NCI-H187 (cell line): ENCODE measurements around the gene CDKAL1.
"Not testable (repeated sequence)": the region's sequence is repeated elsewhere in the genome, so short reads cannot be mapped to it uniquely, and the experiment has no call there.

ENCODE experiments used
- DNase-seq, 2 experiments: peaks; one replicate each; lab custom pipeline; 2025; lab: John Stamatoyannopoulos, UW

Gene CDKAL1

DNA sequence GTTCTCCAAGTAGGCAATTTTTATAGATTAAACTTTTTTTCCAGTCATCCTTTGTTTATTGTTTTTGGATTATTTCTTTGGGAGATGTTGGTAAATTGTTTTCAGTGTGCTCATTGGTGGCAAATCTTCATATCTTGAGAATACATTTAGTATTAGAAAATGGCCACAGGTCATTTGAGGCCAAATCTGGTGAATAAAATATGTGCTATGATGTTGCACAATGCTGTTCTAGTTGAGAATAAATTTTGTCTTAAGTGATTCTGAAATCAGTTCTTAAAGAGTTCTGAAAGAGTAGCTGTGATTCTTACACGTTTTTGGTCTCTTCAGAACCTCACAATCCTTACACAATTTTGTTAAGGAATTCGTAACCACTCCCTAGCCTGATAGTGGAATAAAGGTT lies 20.1 kb downstream of the CDKAL1 start:
- no peak for DNase-seq

GRCh38 chr6:20554817-20555216 lies 20.6 kb downstream of the CDKAL1 start:
- DNase-seq = no peak

DNA sequence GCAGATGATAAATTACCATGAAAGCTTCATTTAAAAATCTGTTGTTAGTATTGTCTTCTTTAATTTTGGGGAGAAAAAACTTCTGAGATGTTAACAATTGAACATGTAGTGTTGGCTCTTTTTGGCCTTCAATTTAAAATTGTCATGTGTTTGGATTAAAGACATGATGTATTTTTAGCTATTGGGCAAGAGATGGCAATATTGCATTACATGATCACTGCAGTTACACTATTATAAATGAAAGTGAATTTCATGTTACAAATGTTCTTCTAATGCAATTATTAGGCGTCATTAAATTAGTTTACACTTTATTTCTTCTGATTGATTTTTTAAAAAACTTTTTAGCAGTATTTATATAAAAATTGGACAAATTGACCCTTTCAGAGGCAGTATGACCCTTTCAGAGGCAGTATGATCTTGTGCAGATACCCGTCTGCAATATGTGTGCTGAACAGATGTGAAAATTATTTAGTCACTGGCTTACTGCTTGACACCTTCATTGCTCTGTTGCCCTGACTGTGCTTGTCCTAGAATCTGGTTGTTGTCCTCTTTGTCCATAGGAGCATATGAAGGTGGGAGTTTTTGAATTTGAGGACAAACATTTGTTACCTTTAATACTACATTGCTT lies 25.8 kb downstream of the CDKAL1 start:
- no peak for DNase-seq

GRCh38 chr6:20563377-20563776 lies 29.1 kb downstream of the CDKAL1 start:
- DNase-seq = no peak

DNA sequence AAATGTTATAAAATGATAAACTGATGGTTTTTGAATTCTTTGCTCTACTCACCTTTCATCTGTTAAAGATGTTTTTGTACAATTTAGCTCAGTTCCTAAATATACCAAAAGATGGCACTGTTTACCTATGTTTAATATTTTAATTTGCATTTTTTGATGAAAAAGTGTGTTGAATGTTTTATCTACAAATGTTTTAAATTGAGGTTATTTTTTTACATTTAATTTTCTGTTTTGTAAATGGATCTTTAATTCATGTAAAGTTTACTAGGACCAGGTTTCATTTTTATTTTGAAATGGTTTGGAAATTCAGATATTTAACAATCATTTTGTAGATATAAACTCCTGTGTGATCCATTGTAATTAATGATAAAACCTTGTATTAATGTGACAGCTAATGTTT lies 30.0 kb downstream of the CDKAL1 start:
- no peak for DNase-seq

DNA sequence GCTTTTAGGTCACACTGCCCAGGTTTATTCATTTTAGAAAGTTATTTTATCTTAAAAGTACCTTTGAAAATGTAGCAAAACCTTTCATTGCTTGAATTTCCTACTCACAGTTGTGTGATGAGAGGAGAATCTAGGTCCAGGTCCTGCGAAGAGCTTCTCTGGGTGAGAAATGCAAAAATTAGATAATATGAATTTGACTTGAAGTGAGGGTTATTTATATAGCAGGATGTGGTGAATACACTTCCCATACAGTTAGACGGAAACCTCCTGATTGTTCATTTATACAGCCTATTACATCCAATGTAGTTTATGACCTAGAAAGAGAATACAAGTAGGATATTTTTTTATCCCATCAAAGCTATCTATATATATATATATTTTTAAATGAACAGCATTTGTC lies 30.5 kb downstream of the CDKAL1 start:
- DNase-seq = no peak

DNA sequence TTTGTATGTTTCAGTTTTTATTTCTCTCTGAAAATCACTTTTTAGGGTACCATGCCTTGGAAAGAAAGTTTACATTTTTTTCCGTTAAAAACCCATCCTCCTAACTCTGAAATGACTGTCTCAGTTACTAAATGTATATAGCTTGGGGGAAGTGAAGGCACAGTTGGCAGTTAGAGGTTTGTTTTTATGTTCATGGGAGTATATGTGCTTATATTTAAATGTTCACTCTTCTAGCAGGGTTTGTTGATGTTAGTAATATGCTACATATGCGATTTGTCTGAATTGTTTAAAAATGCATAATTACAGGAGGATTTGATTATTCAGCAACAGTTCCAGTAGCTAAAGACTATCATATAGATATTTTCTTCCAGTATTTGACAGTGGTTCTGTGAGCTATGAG lies 31.1 kb downstream of the CDKAL1 start:
- DNase-seq = no peak

- DNase-seq = no peak
Observed at GRCh38 chr6:20566109-20566508, 31.9 kb downstream of the CDKAL1 start.

DNA sequence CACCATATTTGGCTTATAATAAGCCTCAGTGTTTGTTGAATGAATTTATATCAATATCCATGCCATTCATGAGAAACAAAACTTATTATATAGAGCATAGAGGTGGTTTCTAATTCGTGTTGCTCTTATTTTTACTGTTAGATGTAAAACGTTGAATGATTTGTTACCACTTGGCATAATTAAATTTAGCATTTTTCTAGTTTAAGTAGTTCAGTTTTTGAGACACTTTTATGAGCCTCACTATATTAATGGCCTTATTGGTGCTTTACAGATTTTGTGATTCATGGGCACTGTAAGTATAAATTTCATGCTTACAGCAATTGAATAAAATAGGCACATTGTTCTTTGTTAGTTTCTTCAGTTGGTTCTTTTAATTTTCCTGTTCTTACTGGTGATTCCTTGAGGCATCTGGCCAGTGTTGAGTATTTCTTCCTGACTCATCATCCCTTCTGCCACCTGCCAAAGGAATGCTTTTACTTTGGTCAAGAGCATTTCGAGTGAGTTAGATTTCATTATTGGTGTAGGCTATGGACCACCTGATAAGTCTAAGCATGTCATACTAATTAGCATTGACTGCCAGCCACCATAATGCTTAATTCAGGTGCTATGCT lies 34.8 kb downstream of the CDKAL1 start:
- DNase-seq = no peak

GRCh38 chr6:20571261-20571660 lies 37.0 kb downstream of the CDKAL1 start:
- DNase-seq = no peak

GRCh38 chr6:20572288-20572687 lies 38.0 kb downstream of the CDKAL1 start:
- DNase-seq = no peak

DNA sequence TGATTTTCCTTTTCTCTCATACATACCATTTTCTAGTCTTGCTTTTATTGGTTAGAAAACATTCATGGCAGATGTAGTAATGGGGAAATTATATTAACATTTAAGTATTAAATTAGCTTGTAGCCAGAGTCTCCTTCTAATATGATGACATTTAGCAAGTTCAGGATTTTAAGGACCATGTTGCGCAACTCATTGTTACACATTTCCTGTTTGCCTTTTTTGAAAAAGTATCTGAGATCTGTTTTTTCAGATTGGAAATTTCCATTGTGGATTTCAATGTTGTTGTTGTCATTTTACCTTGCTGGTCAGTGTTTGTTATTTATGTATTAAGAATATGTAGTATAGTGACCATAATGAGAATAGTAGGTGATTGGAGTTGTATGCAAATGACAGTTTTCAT lies 38.7 kb downstream of the CDKAL1 start:
- no peak for DNase-seq

GRCh38 chr6:20574355-20574754 lies 40.1 kb downstream of the CDKAL1 start:
- DNase-seq = no peak

DNA sequence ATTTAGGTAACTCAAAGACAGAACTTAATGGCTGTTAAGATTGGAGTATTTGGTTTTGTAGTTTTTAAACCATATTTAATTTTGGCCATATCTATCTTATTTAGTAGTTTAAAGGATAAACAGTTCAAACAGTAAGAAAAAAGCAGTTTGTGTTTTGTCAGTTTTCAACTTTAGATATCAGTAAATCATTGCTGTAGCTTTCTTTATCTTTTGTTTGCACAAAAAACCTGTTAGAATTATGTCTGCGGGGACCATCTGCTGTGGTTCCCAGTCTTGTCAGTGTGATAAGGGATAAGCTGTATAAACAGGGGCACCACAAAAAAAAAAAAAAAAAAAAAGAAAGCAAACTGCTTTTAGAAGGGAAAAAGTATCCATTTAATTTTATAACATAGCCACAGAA lies 40.9 kb downstream of the CDKAL1 start:
- DNase-seq = no peak

DNA sequence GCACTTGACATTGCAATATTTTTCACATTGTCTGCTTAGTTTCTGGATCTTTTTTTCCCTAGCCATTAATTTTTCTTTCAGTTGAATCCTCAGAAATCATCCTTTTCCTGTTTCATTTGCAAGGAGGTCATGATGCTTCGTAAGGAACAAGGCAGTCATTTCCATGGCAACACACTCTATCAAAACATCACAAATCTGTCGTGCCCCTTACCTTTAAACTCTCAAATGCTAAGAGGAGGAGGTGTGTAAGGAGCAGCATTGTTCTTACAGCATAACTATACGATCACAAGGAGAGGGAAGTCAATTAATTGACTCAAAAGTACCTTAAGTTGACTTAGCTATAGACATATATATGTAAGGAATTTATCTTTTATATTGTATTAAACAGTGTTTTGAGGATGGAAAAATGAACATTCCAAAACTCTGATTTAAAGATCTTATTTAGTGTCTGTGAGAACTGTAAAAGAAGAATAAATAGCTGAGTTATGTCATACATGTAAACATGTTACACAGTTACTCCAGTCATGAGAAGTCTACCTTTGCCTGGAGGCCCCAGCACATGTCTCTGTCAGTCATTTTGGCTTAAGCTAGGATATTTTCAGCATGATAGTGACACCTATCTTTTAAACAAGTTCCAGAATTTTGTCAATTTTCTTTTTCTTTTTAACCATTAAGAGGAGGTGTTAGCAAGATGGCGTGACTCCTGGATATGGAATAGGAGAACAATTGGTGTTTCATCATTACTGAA lies 41.6 kb downstream of the CDKAL1 start:
- DNase-seq = no peak

- DNase-seq = no peak
Observed at GRCh38 chr6:20577173-20577688, 43.0 kb downstream of the CDKAL1 start.

- DNase-seq = no peak
Observed at GRCh38 chr6:20581070-20581469, 46.8 kb downstream of the CDKAL1 start.

GRCh38 chr6:20582586-20583443 lies 48.6 kb downstream of the CDKAL1 start:
- no peak for DNase-seq

DNA sequence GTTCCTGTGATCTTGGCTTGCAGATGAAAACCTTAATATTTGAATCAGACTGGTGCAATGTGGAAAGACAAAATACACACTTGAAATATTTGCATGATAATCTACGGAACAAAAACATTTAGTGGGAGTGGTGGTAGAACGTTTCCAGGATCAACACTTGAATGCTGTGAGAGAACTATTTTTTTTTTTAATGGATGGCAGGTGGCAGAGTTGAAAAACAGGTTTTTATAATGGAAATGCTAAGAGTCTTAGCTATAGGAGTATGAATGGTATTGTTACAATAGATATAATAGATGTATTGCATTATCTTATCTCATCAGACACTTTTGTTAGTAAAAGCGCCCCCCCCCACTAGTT lies 49.2 kb downstream of the CDKAL1 start:
- DNase-seq = no peak

DNA sequence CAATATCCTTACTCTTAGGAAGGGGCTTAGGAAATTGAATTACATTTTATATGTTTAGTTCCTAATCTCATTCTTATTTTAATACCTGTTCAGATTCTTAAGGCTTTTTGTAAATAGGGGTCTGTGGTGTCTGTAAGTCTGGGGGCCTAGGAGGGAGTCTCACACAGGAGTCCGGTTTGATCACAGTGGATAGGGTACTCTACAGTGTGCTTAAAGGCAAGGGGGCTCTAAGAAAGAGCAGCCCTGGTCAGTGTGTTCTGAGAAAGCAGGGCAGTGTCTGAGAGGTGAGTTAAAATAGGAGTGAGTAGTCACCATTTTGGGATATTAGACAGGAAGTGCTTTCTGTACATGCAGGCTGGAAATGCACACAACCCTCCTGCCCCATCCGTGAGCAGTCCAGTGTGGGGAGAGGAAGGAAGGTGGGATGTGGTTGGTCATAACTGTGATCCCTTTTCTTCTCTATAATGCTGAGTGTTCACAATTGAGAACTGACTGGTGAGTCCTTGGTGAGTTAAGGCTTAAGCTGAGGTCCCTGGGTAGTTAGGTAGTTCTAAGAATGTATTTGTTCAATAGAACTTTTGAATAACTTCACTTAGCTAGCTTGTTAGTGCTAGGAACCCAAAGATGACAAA lies 50.0 kb downstream of the CDKAL1 start:
- no peak for DNase-seq

- no peak for DNase-seq
Observed at GRCh38 chr6:20589266-20589665, 55.0 kb downstream of the CDKAL1 start.

GRCh38 chr6:20590476-20590875 lies 56.2 kb downstream of the CDKAL1 start:
- not testable (repeated sequence) for DNase-seq
